GM12878 (cell line): ENCODE data around the gene AIDA. TPM values are rescaled to one million over a fixed set of nuclear protein-coding genes. Genes with fewer than 3 reads are reported as not detected.

Experiments used
- ATF3 ChIP-seq: IDR thresholded peaks from 2 replicates; pipeline ENCODE4 v1.6.1; 2011; ENCODE audit warnings: low read depth, mild to moderate bottlenecking, low read length, moderate library complexity, borderline replicate concordance; ENCODE audit errors: extremely low read depth
- CBX3 ChIP-seq: fragments of 200-600 bp; sonication (generic); IDR thresholded peaks from 2 replicates; pipeline ENCODE4 v1.6.1; 2016; ENCODE audit warnings: low read depth, borderline replicate concordance
- EZH2 ChIP-seq: IDR thresholded peaks from 2 replicates; pipeline ENCODE4 v1.6.1; 2012; ENCODE audit warnings: low read depth, mild to moderate bottlenecking, control low read depth, inconsistent platforms, low read length, borderline replicate concordance; ENCODE audit not compliant: control insufficient read depth
- GATAD2B ChIP-seq: fragments of 450-650 bp; conservative IDR thresholded peaks from 2 replicates; pipeline ENCODE4 v1.6.1; 2017; ENCODE audit warnings: low read depth, mild to moderate bottlenecking, moderate library complexity
- HDAC2 ChIP-seq: fragments of 200-600 bp; sonication (generic); IDR thresholded peaks from 2 replicates; pipeline ENCODE4 v1.6.1; 2017
- HDGF ChIP-seq: fragments of 450-650 bp; IDR thresholded peaks from 2 replicates; pipeline ENCODE4 v1.6.1; 2016; ENCODE audit warnings: antibody characterized with exemption
- KLF5 ChIP-seq: fragments of 450-650 bp; IDR thresholded peaks from 2 replicates; pipeline ENCODE4 v1.6.1; 2014; ENCODE audit warnings: mild to moderate bottlenecking; ENCODE audit not compliant: partially characterized antibody
- MXI1 ChIP-seq: fragments of 150-350 bp; IDR thresholded peaks from 2 replicates; pipeline ENCODE4 v1.6.1; 2011; ENCODE audit warnings: low read depth, mild to moderate bottlenecking, inconsistent platforms, low read length, improper control_type of control experiment
- NBN ChIP-seq: fragments of 450-650 bp; IDR thresholded peaks from 2 replicates; pipeline ENCODE4 v1.6.1; 2016
- NFXL1 ChIP-seq: fragments of 450-650 bp; IDR thresholded peaks from 2 replicates; pipeline ENCODE4 v1.6.1; 2017; ENCODE audit warnings: antibody characterized with exemption, mild to moderate bottlenecking, borderline replicate concordance
- POLR2A ChIP-seq: IDR thresholded peaks from 2 replicates; pipeline ENCODE4 v1.6.1; 2011; ENCODE audit warnings: low read depth, mild to moderate bottlenecking, low read length
- POLR2AphosphoS5 ChIP-seq: IDR thresholded peaks from 2 replicates; pipeline ENCODE4 v1.6.1; 2011; ENCODE audit warnings: mild to moderate bottlenecking, low read length, inconsistent platforms
- SMAD1 ChIP-seq: fragments of 450-650 bp; IDR thresholded peaks from 2 replicates; pipeline ENCODE4 v1.6.1; 2018; ENCODE audit warnings: mild to moderate bottlenecking, low read depth; ENCODE audit not compliant: partially characterized antibody
- SMC3 ChIP-seq: IDR thresholded peaks from 2 replicates; pipeline ENCODE4 v1.6.1; 2011; ENCODE audit warnings: low read length, improper control_type of control experiment, borderline replicate concordance
- SP1 ChIP-seq: IDR thresholded peaks from one replicate; pipeline ENCODE4 v1.6.1; 2011; ENCODE audit warnings: low read depth, low read length
- STAT3 ChIP-seq: IDR thresholded peaks from 2 replicates; pipeline ENCODE4 v1.6.1; 2011; ENCODE audit warnings: low read depth, low read length, improper control_type of control experiment
- TCF12 ChIP-seq: IDR thresholded peaks from 2 replicates; pipeline ENCODE4 v1.6.1; 2011; ENCODE audit warnings: low read depth, mild to moderate bottlenecking, low read length
- TCF3 ChIP-seq: IDR thresholded peaks from 2 replicates; pipeline ENCODE4 v1.6.1; 2012; ENCODE audit warnings: low read depth, mild to moderate bottlenecking, low read length, borderline replicate concordance; ENCODE audit not compliant: insufficient read depth
- ZBTB33 ChIP-seq: fragments of 450-650 bp; IDR thresholded peaks from 2 replicates; pipeline ENCODE4 v1.6.1; 2017; ENCODE audit warnings: mild to moderate bottlenecking
- ZNF622 ChIP-seq: fragments of 450-650 bp; IDR thresholded peaks from 2 replicates; pipeline ENCODE4 v1.6.1; 2017; ENCODE audit warnings: mild to moderate bottlenecking, inconsistent platforms
- polyA plus RNA-seq, 11 experiments: library from polyadenylated mRNA; depleted of rRNA in 4 of 11; unstranded in 6 of 11; stranded (reverse) in 5 of 11; fragments of >200 nt; fragmentation: Nextera tagmentation in 4 of 11; fragmentation: Illumina TruSeq in 1 of 11; extraction: Ambion mirVana in 4 of 11; extraction: Trizol in 1 of 11; gene quantifications; 1 replicate in 1 of 11; 2 replicates in 10 of 11; pipeline versions ENCODE4 v1.2.1 to v1.2.3, GENCODE V29; 2011 to 2016; ENCODE audit warnings: inconsistent platforms in 2 of 11, missing spikeins in 2 of 11, low read depth in 1 of 11
- total RNA-seq, 4 experiments: library from RNA; depleted of rRNA in 3 of 4; stranded (reverse); fragments of >200 nt in 3 of 4; fragmentation: Illumina TruSeq in 1 of 4; extraction: Trizol in 1 of 4; gene quantifications; 2 replicates each; pipeline versions ENCODE4 v1.2.1 to v1.2.3, GENCODE V29; 2013 to 2021
- TF ChIP-seq, protein P1 (sequence below): IDR thresholded peaks from 2 replicates; pipeline ENCODE4 v1.6.1; 2012; ENCODE audit warnings: low read length, inconsistent platforms
- TF ChIP-seq, protein P2 (sequence below): IDR thresholded peaks from 2 replicates; pipeline ENCODE4 v1.6.1; 2012; ENCODE audit warnings: low read depth, low read length, improper control_type of control experiment
- TF ChIP-seq, protein P3 (sequence below): IDR thresholded peaks from 2 replicates; pipeline ENCODE4 v1.6.1; 2011; ENCODE audit warnings: borderline replicate concordance, low read depth, mild to moderate bottlenecking, moderate library complexity, low read length; ENCODE audit not compliant: insufficient read depth, poor library complexity, severe bottlenecking
- TF ChIP-seq, protein P4 (sequence below): fragments of 450-650 bp; IDR thresholded peaks from 2 replicates; pipeline ENCODE4 v1.6.1; 2016; ENCODE audit warnings: mild to moderate bottlenecking

Gene AIDA
- total and polyA plus RNA-seq, 10 of the 15 experiments (the other 5 are each of a cell fraction or from before 2014, with no cell fraction given), result 8.9 to 43.1 (median 19.2) TPM

DNA sequence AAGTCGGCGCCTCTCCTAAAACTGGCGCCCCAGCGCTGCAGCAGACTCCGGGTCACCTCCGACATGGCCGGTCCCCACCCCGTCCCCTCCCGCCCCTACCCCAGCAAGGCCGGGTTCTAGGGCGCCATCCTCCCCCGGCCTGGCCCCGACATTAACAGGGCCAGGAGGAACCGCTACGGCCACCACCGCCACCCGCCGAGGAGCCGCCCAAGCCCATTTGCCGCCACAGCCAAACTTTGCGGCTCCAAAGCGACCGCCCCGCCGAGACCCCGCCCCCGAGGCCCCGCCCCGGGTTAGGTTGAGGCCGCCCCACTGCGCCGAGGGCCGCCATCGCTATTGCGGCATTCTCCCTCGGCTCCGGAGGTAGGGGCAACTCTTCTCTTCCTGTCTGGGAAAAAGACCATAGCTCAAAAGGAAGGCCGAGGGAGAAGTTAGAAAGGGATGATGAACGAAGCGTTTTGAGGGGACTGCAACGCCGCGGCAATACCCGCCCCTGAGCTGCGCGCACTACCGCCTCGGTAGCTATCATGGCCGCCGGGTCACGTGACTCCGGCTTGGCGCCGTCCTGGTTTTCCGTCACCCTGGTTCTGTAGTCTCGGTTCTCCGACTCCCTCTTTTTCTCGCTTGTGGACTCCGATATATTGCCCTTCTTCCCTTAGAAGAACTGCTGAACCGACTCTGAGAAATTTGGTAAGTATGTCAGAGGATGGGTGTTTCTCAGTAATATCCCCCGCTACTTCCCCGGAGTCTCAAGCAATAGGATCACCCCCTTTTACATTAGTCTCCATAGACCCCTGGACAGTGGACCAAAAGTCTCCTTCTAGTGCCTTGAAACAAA lies at the start of gene AIDA, which contains the start of gene BROX (continued):
- TF ChIP-seq KLF5 (no peak), EZH2 (no peak), ZBTB33 (no peak), POLR2AphosphoS5 (peak; percentile 69; the same call in 1 of the 2 replicates), HDGF (no peak), POLR2A (peak; percentile 64), GATAD2B (peak; percentile 91), TCF3 (no peak; the same call in 1 of the 2 replicates), ATF3 (peak; percentile 80; the same call in 1 of the 2 replicates), SMC3 (no peak), NBN (peak; percentile 51), SMAD1 (no peak), CBX3 (no peak), HDAC2 (no peak), SP1 (peak; percentile 5), ZNF622 (peak; percentile 54), STAT3 (no peak), MXI1 (no peak), TCF12 (no peak), NFXL1 (no peak)
- TF ChIP-seq, protein P1, sequence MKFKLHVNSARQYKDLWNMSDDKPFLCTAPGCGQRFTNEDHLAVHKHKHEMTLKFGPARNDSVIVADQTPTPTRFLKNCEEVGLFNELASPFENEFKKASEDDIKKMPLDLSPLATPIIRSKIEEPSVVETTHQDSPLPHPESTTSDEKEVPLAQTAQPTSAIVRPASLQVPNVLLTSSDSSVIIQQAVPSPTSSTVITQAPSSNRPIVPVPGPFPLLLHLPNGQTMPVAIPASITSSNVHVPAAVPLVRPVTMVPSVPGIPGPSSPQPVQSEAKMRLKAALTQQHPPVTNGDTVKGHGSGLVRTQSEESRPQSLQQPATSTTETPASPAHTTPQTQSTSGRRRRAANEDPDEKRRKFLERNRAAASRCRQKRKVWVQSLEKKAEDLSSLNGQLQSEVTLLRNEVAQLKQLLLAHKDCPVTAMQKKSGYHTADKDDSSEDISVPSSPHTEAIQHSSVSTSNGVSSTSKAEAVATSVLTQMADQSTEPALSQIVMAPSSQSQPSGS, result no peak
- TF ChIP-seq, protein P2, sequence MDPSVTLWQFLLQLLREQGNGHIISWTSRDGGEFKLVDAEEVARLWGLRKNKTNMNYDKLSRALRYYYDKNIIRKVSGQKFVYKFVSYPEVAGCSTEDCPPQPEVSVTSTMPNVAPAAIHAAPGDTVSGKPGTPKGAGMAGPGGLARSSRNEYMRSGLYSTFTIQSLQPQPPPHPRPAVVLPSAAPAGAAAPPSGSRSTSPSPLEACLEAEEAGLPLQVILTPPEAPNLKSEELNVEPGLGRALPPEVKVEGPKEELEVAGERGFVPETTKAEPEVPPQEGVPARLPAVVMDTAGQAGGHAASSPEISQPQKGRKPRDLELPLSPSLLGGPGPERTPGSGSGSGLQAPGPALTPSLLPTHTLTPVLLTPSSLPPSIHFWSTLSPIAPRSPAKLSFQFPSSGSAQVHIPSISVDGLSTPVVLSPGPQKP, result no peak
- TF ChIP-seq, protein P3, sequence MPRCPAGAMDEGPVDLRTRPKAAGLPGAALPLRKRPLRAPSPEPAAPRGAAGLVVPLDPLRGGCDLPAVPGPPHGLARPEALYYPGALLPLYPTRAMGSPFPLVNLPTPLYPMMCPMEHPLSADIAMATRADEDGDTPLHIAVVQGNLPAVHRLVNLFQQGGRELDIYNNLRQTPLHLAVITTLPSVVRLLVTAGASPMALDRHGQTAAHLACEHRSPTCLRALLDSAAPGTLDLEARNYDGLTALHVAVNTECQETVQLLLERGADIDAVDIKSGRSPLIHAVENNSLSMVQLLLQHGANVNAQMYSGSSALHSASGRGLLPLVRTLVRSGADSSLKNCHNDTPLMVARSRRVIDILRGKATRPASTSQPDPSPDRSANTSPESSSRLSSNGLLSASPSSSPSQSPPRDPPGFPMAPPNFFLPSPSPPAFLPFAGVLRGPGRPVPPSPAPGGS, result peak; percentile 15
- TF ChIP-seq, protein P4, sequence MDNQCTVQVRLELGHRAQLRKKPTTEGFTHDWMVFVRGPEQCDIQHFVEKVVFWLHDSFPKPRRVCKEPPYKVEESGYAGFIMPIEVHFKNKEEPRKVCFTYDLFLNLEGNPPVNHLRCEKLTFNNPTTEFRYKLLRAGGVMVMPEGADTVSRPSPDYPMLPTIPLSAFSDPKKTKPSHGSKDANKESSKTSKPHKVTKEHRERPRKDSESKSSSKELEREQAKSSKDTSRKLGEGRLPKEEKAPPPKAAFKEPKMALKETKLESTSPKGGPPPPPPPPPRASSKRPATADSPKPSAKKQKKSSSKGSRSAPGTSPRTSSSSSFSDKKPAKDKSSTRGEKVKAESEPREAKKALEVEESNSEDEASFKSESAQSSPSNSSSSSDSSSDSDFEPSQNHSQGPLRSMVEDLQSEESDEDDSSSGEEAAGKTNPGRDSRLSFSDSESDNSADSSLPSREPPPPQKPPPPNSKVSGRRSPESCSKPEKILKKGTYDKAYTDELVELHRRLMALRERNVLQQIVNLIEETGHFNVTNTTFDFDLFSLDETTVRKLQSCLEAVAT, result no peak
